ENCODE data around the gene GAS1.
A peak's percentile ranks its signal among the peaks of the same experiment; 100 is the strongest.

Gene GAS1

GRCh38 chr9:86962692-86963091 lies 15.4 kb upstream of the GAS1 start:
- DNase-seq: no peak

GRCh38 chr9:86960938-86961337 lies 13.6 kb upstream of the GAS1 start:
- DNase-seq: no peak

GRCh38 chr9:86958203-86958602 lies 10.9 kb upstream of the GAS1 start:
- DNase-seq: no peak

- no peak for DNase-seq
These were observed 8.3 kb upstream of the GAS1 start for GRCh38 chr9:86955561-86955960.

- no peak for DNase-seq
These were observed 7.7 kb upstream of the GAS1 start for GRCh38 chr9:86955042-86955441.

GRCh38 chr9:86953181-86953580 lies 5.9 kb upstream of the GAS1 start:
- DNase-seq: no peak

- DNase-seq: peak; percentile 38
These were observed 996 bp upstream of the GAS1 start for GRCh38 chr9:86948074-86948929.

GRCh38 chr9:86946201-86947145 lies 833 bp downstream of the GAS1 start:
- DNase-seq: peak; percentile 23

GRCh38 chr9:86945728-86946200 lies 1.5 kb downstream of the GAS1 start:
- DNase-seq: no peak

GRCh38 chr9:86944796-86945727 lies 2.2 kb downstream of the GAS1 start:
- DNase-seq: no peak

- no peak for DNase-seq
These were observed 3.8 kb downstream of the GAS1 start for GRCh38 chr9:86943201-86944113.

- no peak for DNase-seq
These were observed 4.8 kb downstream of the GAS1 start for GRCh38 chr9:86942281-86943200.

GRCh38 chr9:86941197-86941596 lies 6.1 kb downstream of the GAS1 start:
- no peak for DNase-seq

- DNase-seq: no peak
These were observed 6.5 kb downstream of the GAS1 start for GRCh38 chr9:86940774-86941173.

- no peak for DNase-seq
These were observed 7.4 kb downstream of the GAS1 start for GRCh38 chr9:86939891-86940290.

- no peak for DNase-seq
These were observed 8.0 kb downstream of the GAS1 start for GRCh38 chr9:86939321-86939720.

- DNase-seq: no peak
These were observed 8.5 kb downstream of the GAS1 start for GRCh38 chr9:86938780-86939179.

- DNase-seq: no peak
These were observed 21.2 kb downstream of the GAS1 start for GRCh38 chr9:86926145-86926544.

GRCh38 chr9:86925686-86926085 lies 21.6 kb downstream of the GAS1 start:
- DNase-seq: no peak

- DNase-seq: no peak
These were observed 23.1 kb downstream of the GAS1 start for GRCh38 chr9:86924206-86924605.
